CD4-positive, alpha-beta T cell (primary cell): ENCODE results near the gene TOP3B. TPM values are rescaled to one million over a fixed set of nuclear protein-coding genes. Genes with fewer than 3 reads are reported as not detected.
"Not testable (repeated sequence)": the region's sequence is repeated elsewhere in the genome, so short reads cannot be mapped to it uniquely, and the experiment has no call there.

Experiments used
- ATAC-seq: fragments of 200-7000 bp; cut with Tn5 transposase; one replicate; pipeline ENCODE4 v1.10.0; 2022; ENCODE audit warnings: mild to moderate bottlenecking; ENCODE audit not compliant: poor library complexity
- CTCF ChIA-PET: fragments of 350-600 bp; sonication (Branson Sonifier 250); formaldehyde crosslinking; loops from one replicate; lab custom pipeline; 2021; ENCODE audit warnings: antibody characterized with exemption, inconsistent platforms; lab: Charles Lee
- POLR2A ChIA-PET: fragments of 350-600 bp; sonication (Branson Sonifier 250); formaldehyde crosslinking; loops from one replicate; lab custom pipeline; 2021; ENCODE audit warnings: antibody characterized with exemption, inconsistent platforms; lab: Charles Lee
- DNase-seq, 14 experiments: peaks; one replicate each; pipeline ENCODE4 v3.0.0-alpha.2; 2013 to 2020; ENCODE audit warnings: mixed read lengths in 2 of 14
- H3K27ac ChIP-seq, 2 donors: one replicate each; pipeline versions ENCODE4 v1.5.1 to v1.7.0; 2013; ENCODE audit warnings: low read length in 2 of 2, low read depth in 1 of 2, mild to moderate bottlenecking in 1 of 2
- H3K27me3 ChIP-seq, 2 experiments: 1 replicate in 1 of 2; 2 replicates in 1 of 2; pipeline versions ENCODE4 v1.6.1 to v1.7.0; 2013; ENCODE audit warnings: low read length in 2 of 2, control low read depth in 1 of 2, mild to moderate bottlenecking in 1 of 2, moderate library complexity in 1 of 2; ENCODE audit not compliant: insufficient read depth in 2 of 2, control insufficient read depth in 1 of 2
- H3K36me3 ChIP-seq: one replicate; pipeline ENCODE4 v1.6.1; 2013; ENCODE audit warnings: low read length, control low read depth; ENCODE audit not compliant: insufficient read depth
- H3K4me1 ChIP-seq: one replicate; pipeline ENCODE4 v1.6.1; 2013; ENCODE audit warnings: low read length, control low read depth; ENCODE audit not compliant: insufficient read depth
- H3K4me3 ChIP-seq: one replicate; pipeline ENCODE4 v1.5.1; 2013; ENCODE audit warnings: mild to moderate bottlenecking, low read length, moderate library complexity
- H3K9me3 ChIP-seq, 2 experiments: 1 replicate in 1 of 2; 2 replicates in 1 of 2; pipeline versions ENCODE4 v1.6.1 to v1.7.0; 2013; ENCODE audit warnings: low read length in 2 of 2, mild to moderate bottlenecking in 2 of 2, control low read depth in 1 of 2, moderate library complexity in 1 of 2; ENCODE audit not compliant: control insufficient read depth in 1 of 2, insufficient read depth in 1 of 2
- H3K27ac Mint-ChIP-seq: one replicate; pipeline ENCODE4 v1.8.0; 2020; ENCODE audit warnings: mixed read lengths
- H3K27me3 Mint-ChIP-seq: one replicate; pipeline ENCODE4 v1.8.0; 2021; ENCODE audit warnings: mixed read lengths
- H3K36me3 Mint-ChIP-seq: one replicate; pipeline ENCODE4 v1.8.0; 2021; ENCODE audit warnings: low read depth, mixed read lengths
- H3K4me1 Mint-ChIP-seq: one replicate; pipeline ENCODE4 v1.8.0; 2021; ENCODE audit warnings: low read depth, mixed read lengths
- H3K4me3 Mint-ChIP-seq: one replicate; pipeline ENCODE4 v1.8.0; 2020; ENCODE audit warnings: mild to moderate bottlenecking, mixed read lengths
- H3K9me3 Mint-ChIP-seq: one replicate; pipeline ENCODE4 v1.8.0; 2020; ENCODE audit warnings: mixed read lengths
- CTCF ChIP-seq: fragments of 200-600 bp; IDR thresholded peaks from one replicate; pipeline ENCODE4 v1.8.0; 2022; ENCODE audit warnings: antibody characterized with exemption, mild to moderate bottlenecking
- intact Hi-C, 2 experiments: fragments of 100-400 bp; cut with DNase I in 1 of 2; cut with micrococcal nuclease in 1 of 2; formaldehyde crosslinking; loops; one replicate each; pipeline versions ENCODE4 v1.15.1 to v1.9.0; 2023 to 2025; cut with DNase I, micrococcal nuclease
- total RNA-seq, 174 experiments: library from RNA in 2 of 174; stranded (reverse) in 2 of 174; gene quantifications; one replicate each; pipeline ENCODE4 v1.2.3 and lab custom pipeline; 2021 to 2026

The TOP3B gene
- total RNA-seq, 2 experiments from 2014 or later: 60.2 to 62.8 TPM

GRCh38 chr22:21915624-21916308, 66.8 kb downstream of the TOP3B start:
- no peaks in the 10 kb centered on the region for H3K27me3 Mint-ChIP-seq
- DNase-seq: no peak
- no peak overlapping the region for H3K4me3 Mint-ChIP-seq
- H3K4me1 Mint-ChIP-seq: no peaks in the 10 kb centered on the region
- no peaks in the 10 kb centered on the region for H3K9me3 Mint-ChIP-seq
- TF ChIP-seq CTCF: no peak
- intact Hi-C loops: no loop called here
- no peaks in the 10 kb centered on the region for H3K36me3 Mint-ChIP-seq
- no peaks in the 10 kb centered on the region for H3K27me3 ChIP-seq
- ATAC-seq: no peak
- H3K36me3 ChIP-seq: no peaks in the 10 kb centered on the region
- H3K27ac Mint-ChIP-seq: no peak overlapping the region
- ChIA-PET POLR2A (no interaction called here), CTCF (interaction anchor here (0.9 kb wide), 1 partner anchor 22 kb away, joined by 3 read pairs; no protein-coding TSS in a partner anchor)
- no peak overlapping the region for H3K27ac ChIP-seq
- H3K4me1 ChIP-seq: no peaks in the 10 kb centered on the region
- H3K4me3 ChIP-seq: no peak overlapping the region
- H3K9me3 ChIP-seq: no peaks in the 10 kb centered on the region

DNA sequence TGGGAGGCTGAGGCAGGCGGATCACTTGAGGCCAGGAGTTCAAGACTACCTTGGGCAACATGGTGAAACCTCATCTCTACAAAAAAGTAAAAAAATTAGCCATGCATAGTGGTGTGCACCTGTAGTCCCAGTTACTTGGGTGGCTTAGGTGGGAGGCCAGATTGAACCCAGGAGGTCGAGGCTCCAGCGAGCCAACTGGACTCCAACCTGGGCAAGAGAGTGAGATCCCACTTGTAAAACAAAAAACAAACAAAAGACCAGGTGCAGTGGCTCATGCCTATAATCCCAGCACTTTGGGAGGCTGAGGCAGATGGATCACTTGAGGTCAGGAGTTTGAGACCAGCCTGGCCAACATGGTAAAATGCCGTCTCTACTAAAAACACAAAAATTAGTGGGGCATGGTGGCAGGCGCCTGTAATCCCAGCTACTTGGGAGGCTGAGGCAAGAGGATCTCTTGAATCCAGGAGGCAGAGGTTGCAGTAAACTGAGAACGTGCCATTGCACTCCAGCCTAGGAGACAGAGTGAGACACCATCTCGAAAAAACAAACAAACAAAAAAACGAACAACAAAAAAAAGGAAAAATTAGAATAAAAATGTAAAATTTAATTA, 68.4 kb downstream of the TOP3B start:
- H3K9me3 ChIP-seq, H3K36me3 ChIP-seq, H3K4me1 Mint-ChIP-seq, H3K4me3 Mint-ChIP-seq, H3K4me3 ChIP-seq, H3K27me3 ChIP-seq, H3K36me3 Mint-ChIP-seq, H3K27ac ChIP-seq, H3K4me1 ChIP-seq, H3K27ac Mint-ChIP-seq, POLR2A ChIA-PET, CTCF ChIA-PET, H3K27me3 Mint-ChIP-seq, intact Hi-C loops, ATAC-seq, DNase-seq, H3K9me3 Mint-ChIP-seq: not testable (repeated sequence)

- H3K27me3 Mint-ChIP-seq, intact Hi-C loops, ATAC-seq, H3K27me3 ChIP-seq, H3K4me3 Mint-ChIP-seq, H3K4me1 ChIP-seq, H3K4me1 Mint-ChIP-seq, H3K27ac Mint-ChIP-seq, H3K36me3 ChIP-seq, H3K4me3 ChIP-seq, H3K36me3 Mint-ChIP-seq, CTCF ChIA-PET, H3K9me3 ChIP-seq, DNase-seq, H3K27ac ChIP-seq, POLR2A ChIA-PET, H3K9me3 Mint-ChIP-seq: not testable (repeated sequence)
Measured at GRCh38 chr22:21910367-21910766, 72.2 kb downstream of the TOP3B start.

- intact Hi-C loops: no loop called here
- H3K9me3 Mint-ChIP-seq: no peaks in the 10 kb centered on the region
- DNase-seq: no peak
- H3K27ac ChIP-seq: no peak overlapping the region
- H3K36me3 ChIP-seq: no peaks in the 10 kb centered on the region
- no peaks in the 10 kb centered on the region for H3K4me1 ChIP-seq
- no peaks in the 10 kb centered on the region for H3K36me3 Mint-ChIP-seq
- no peaks in the 10 kb centered on the region for H3K27me3 Mint-ChIP-seq
- no peaks in the 10 kb centered on the region for H3K9me3 ChIP-seq
- H3K27ac Mint-ChIP-seq: no peak overlapping the region
- CTCF ChIA-PET: no interaction called here
- no peaks in the 10 kb centered on the region for H3K4me1 Mint-ChIP-seq
- POLR2A ChIA-PET: no interaction called here
- H3K4me3 Mint-ChIP-seq: no peak overlapping the region
- H3K4me3 ChIP-seq: no peak overlapping the region
- no peak for TF ChIP-seq CTCF
- no peaks in the 10 kb centered on the region for H3K27me3 ChIP-seq
- ATAC-seq: no peak
Measured at GRCh38 chr22:21909871-21910270, 72.7 kb downstream of the TOP3B start.
